Psoas muscle (tissue), 8 donors: ENCODE results near the gene MED13L. TPM values are rescaled to one million over a fixed set of nuclear protein-coding genes. Genes with fewer than 3 reads are reported as not detected.

Experiments
- ATAC-seq, 4 donors: fragments of 200-7000 bp; cut with Tn5 transposase; one replicate each; pipeline ENCODE4 v1.9.1; 2020; ENCODE audit warnings: moderate library complexity in 3 of 4, mild to moderate bottlenecking in 2 of 4
- DNase-seq, 2 donors: peaks; one replicate each; pipeline ENCODE4 v3.0.0-alpha.2; 2020
- H3K27ac ChIP-seq: fragments of 200-600 bp; one replicate; pipeline ENCODE4 v1.8.0; 2022
- H3K27me3 ChIP-seq, 3 donors: fragments of 200-600 bp in 1 of 3; one replicate each; pipeline versions ENCODE4 v1.6.1 to v1.8.0; 2013 to 2022; ENCODE audit warnings: low read length in 2 of 3, mild to moderate bottlenecking in 2 of 3, moderate library complexity in 1 of 3; ENCODE audit not compliant: insufficient read depth in 3 of 3
- H3K36me3 ChIP-seq, 2 donors: fragments of 200-600 bp in 1 of 2; one replicate each; pipeline versions ENCODE4 v1.6.1 to v1.8.0; 2013 to 2022; ENCODE audit warnings: low read depth in 1 of 2, mild to moderate bottlenecking in 1 of 2, moderate library complexity in 1 of 2; ENCODE audit not compliant: insufficient read depth in 1 of 2
- H3K4me1 ChIP-seq: fragments of 200-600 bp; one replicate; pipeline ENCODE4 v1.8.0; 2022
- H3K4me3 ChIP-seq: fragments of 200-600 bp; one replicate; pipeline ENCODE4 v1.8.0; 2022; ENCODE audit warnings: mild to moderate bottlenecking
- H3K9me3 ChIP-seq: fragments of 200-600 bp; one replicate; pipeline ENCODE4 v1.8.0; 2022
- WGBS, 3 donors: extraction: QIAGEN DNeasy Blood & Tissue Kit; methylation state at CpG; one replicate each; pipeline versions ENCODE4 v1.1.6 to v1.1.7; 2013; 5-methylcytosine and 5-hydroxymethylcytosine counted together
- intact Hi-C, 2 donors: fragments of 100-400 bp; cut with DNase I; formaldehyde crosslinking; loops; one replicate each; pipeline versions ENCODE4 v1.11.0 to v1.14.2; 2022
- polyA plus RNA-seq, 3 donors: library from polyadenylated mRNA; stranded (reverse); fragments of 200-250 nt; gene quantifications; one replicate each; pipeline ENCODE4 v1.2.3, GENCODE V29; 2013
- total RNA-seq, 4 donors: library from RNA; stranded (reverse); fragmentation: NEBNext Ultra II Directional in 2 of 4; extraction: Animal tissue kit (Norgen Biotek cat#: 25700) in 2 of 4; gene quantifications; one replicate each; pipeline versions ENCODE4 v1.2.1 to v1.2.4, GENCODE V29; 2021 to 2023
- TF ChIP-seq, protein P1 (sequence below): fragments of 200-600 bp; IDR thresholded peaks from one replicate; pipeline ENCODE4 v1.8.0; 2022; ENCODE audit warnings: antibody characterized with exemption
- donor health status: healthy with polysubstance abuse.
- donor health status: DM: no; HTN: no; CAD: no; lungs with moderate emphysema.
- donor health status: Bipolar disorder and iron deficiency.
- donor health status: healthy.
- donor health status: DM: yes; HTN: yes; CAD: no.
- donor health status: DM: no; HTN: no; CAD: no.
- donor health status: DM: no; HTN: no; CAD: no.
- donor health status: DM: yes; HTN: yes; CAD: no.

MED13L gene
- total and polyA plus RNA-seq, 7 donors, result 8.9 to 90.5 (median 72.5) TPM

DNA sequence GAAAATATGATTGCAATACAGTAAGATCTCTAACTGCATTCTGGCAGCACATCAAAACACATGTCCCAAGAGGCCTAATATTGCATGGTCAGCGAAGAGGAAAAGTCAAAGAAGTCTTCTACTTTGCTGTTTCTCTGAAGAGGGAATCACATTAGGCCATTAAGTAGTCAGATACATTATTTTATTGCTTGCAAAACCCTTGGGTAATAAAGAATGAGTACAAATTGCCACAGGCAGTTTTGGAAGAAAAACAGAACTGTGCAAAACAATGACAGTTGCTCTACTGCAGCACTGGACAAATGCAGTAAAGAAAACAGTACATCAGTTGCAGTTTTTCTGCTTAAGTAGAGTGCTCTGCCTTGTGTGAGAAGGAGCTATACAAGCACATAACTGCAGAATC, 211.9 kb downstream of the MED13L start:
- TF ChIP-seq, protein P1, sequence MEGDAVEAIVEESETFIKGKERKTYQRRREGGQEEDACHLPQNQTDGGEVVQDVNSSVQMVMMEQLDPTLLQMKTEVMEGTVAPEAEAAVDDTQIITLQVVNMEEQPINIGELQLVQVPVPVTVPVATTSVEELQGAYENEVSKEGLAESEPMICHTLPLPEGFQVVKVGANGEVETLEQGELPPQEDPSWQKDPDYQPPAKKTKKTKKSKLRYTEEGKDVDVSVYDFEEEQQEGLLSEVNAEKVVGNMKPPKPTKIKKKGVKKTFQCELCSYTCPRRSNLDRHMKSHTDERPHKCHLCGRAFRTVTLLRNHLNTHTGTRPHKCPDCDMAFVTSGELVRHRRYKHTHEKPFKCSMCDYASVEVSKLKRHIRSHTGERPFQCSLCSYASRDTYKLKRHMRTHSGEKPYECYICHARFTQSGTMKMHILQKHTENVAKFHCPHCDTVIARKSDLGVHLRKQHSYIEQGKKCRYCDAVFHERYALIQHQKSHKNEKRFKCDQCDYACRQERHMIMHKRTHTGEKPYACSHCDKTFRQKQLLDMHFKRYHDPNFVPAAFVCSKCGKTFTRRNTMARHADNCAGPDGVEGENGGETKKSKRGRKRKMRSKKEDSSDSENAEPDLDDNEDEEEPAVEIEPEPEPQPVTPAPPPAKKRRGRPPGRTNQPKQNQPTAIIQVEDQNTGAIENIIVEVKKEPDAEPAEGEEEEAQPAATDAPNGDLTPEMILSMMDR, result no peak
- Histone ChIP-seq H3K4me3 (no peak overlapping the region), H3K27me3 (no peaks in the 10 kb centered on the region), H3K9me3 (no peaks in the 10 kb centered on the region), H3K4me1 (peaks cover 86% of the 10 kb centered on the region), H3K36me3 (no peaks in the 10 kb centered on the region), H3K27ac (no peak overlapping the region)
- DNase-seq (no peak), ATAC-seq (no peak)
- WGBS, 3 donors, result 27 to 47% (median 39%) methylated on average over 1 of the region's 1 CpG
- intact Hi-C loops, result loop anchor here in 1 of 2 donors (5.0 kb wide), 1 partner anchor 42 kb away; no protein-coding TSS in a partner anchor

DNA sequence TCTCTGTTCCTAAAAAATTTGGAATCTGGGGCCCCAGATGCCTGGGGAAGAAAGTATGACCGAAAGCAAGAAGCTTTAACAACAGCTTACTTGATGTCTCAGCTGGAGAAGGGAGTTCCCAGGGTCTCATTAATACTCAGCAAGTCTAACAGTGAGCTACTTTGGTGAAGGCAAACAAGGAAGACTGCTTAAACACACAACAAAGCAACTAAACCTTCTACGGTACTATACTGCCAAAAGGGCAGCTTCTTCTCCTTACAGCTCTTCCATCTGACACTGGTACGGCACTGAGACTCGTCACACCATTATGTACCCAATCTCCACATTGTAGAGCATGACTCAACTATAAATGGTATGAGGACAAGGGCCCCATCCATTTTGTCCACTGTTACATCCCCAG, 213.0 kb downstream of the MED13L start:
- no peak for DNase-seq
- no peaks in the 10 kb centered on the region for H3K9me3 ChIP-seq
- peaks cover 82% of the 10 kb centered on the region for H3K4me1 ChIP-seq
- ATAC-seq, result peak in 1 of 4 donors; percentile 10
- intact Hi-C loops, result no loop called here
- TF ChIP-seq, protein P1, result no peak
- no peaks in the 10 kb centered on the region for H3K36me3 ChIP-seq
- H3K4me3 ChIP-seq, result no peak overlapping the region
- WGBS, 3 donors, result 89 to 95% (median 89%) methylated on average over 4 of the region's 4 CpGs
- H3K27ac ChIP-seq, result no peak overlapping the region
- no peaks in the 10 kb centered on the region for H3K27me3 ChIP-seq

DNA sequence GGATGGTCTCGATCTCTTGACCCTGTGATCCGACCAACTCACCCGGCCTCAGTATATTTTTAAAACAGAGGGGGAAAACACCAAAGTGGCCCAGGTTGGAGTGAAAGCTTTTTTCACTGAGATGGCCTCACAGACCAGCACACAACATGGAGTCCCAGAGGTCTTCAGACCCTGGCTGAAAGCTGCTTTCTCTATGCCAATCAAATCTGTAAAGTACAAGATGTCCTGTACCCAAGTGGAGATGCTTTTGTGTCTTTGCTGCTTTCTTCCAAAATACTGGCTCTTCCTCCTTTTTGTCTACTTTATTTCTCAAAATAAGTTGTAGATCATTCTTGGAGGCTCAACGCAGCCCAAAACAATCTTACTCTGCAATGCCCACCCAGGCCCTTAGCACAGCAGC, 214.8 kb downstream of the MED13L start:
- H3K4me1 ChIP-seq, result peaks cover 76% of the 10 kb centered on the region
- intact Hi-C loops, result no loop called here

DNA sequence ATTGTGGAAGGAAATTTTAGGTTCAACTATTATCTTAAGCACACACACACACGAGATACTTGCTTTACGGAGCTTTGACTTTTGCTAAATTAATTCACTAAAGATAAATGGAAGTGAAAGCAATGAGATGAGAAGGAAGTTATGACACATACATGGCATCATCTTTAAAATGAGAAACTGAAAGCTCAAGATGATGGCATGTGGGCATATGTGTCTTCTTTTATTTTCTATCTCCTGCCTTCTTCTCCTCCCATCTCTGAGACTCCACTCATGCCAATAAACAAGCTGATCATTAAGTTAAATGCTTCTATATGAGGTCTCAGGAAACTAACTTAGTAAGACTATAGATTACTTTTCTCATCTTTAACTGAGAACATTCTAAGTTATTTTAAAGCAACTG, 216.7 kb downstream of the MED13L start:
- 77 to 89% (median 84%) methylated on average over 2 of the region's 2 CpGs for WGBS, 3 donors
- intact Hi-C loops, result no loop called here
- Histone ChIP-seq H3K4me3 (no peak overlapping the region), H3K27ac (no peak overlapping the region), H3K4me1 (peaks cover 60% of the 10 kb centered on the region), H3K27me3 (no peaks in the 10 kb centered on the region), H3K36me3 (no peaks in the 10 kb centered on the region), H3K9me3 (no peaks in the 10 kb centered on the region)
- DNase-seq (no peak), ATAC-seq (no peak)
- TF ChIP-seq, protein P1, result no peak

More for the DNA sequence above, 214.8 kb downstream of the MED13L start:
- DNase-seq (no peak), ATAC-seq (peak in 1 of 4 donors; percentile 51)
- H3K27ac ChIP-seq, result peak overlapping the region; percentile 39
- no peaks in the 10 kb centered on the region for H3K27me3 ChIP-seq
- 87 to 96% (median 92%) methylated on average over 4 of the region's 4 CpGs for WGBS, 3 donors
- no peak overlapping the region for H3K4me3 ChIP-seq
- no peaks in the 10 kb centered on the region for H3K9me3 ChIP-seq
- TF ChIP-seq, protein P1, result no peak
- no peaks in the 10 kb centered on the region for H3K36me3 ChIP-seq

GRCh38 chr12:116059904-116060303, 217.6 kb downstream of the MED13L start:
- no peak for DNase-seq
- peaks cover 51% of the 10 kb centered on the region for H3K4me1 ChIP-seq
- H3K27me3 ChIP-seq, result no peaks in the 10 kb centered on the region
- intact Hi-C loops, result no loop called here
- 54 to 91% (median 55%) methylated on average over 4 of the region's 4 CpGs for WGBS, 3 donors
- peak overlapping the region; percentile 31 for H3K27ac ChIP-seq
- TF ChIP-seq, protein P1, result no peak
- H3K4me3 ChIP-seq, result no peak overlapping the region
- no peaks in the 10 kb centered on the region for H3K9me3 ChIP-seq
- H3K36me3 ChIP-seq, result no peaks in the 10 kb centered on the region
- ATAC-seq, result peak in 1 of 4 donors; percentile 31
